ENCODE data around the gene SOX15. TPM values are rescaled to one million over a fixed set of nuclear protein-coding genes. Genes with fewer than 3 reads are reported as not detected.

Gene SOX15
- total and polyA plus RNA-seq, 2 experiments from 2014 or later = 0.71 TPM; not detected in 1

GRCh38 chr17:7588553-7589203 lies 1.2 kb downstream of the SOX15 start:
- Histone ChIP-seq H3K4me3 (peak overlapping the region; percentile 44; the same call in 1 of the 2 replicates), H3F3A (ENCODE audit: insufficient read depth) (peaks cover 45% of the 10 kb centered on the region), H4K20me1 (ENCODE audit: insufficient read depth) (no peaks in the 10 kb centered on the region), H2AFZ (no peak overlapping the region), H3K9ac (peak overlapping the region; percentile 66), H3K4me2 (ENCODE audit: unreplicated experiment) (peak overlapping the region; percentile 77), H3K9me3 (ENCODE audit: low read depth) (no peaks in the 10 kb centered on the region), H3K79me2 (ENCODE audit: insufficient read depth) (peaks cover 21% of the 10 kb centered on the region), H3K27me3 (replicated peaks; ENCODE audit: insufficient read depth) (no peaks in the 10 kb centered on the region), H3K27ac (peak overlapping the region; percentile 76), H3K4me1 (ENCODE audit: insufficient read depth) (peaks cover 44% of the 10 kb centered on the region), H3K9me2 (ENCODE audit: insufficient read depth) (no peaks in the 10 kb centered on the region), H3K36me3 (ENCODE audit: low read depth) (peaks cover 13% of the 10 kb centered on the region; the same call in 1 of the 2 replicates)
- in situ Hi-C loops (cut with MboI) = no loop called here
- DNase-seq = peak; percentile 37
- 16 to 18% methylated on average over 29 to 30 of the region's 30 CpGs for WGBS, 2 experiments (ENCODE audit: low coverage in 1 of 2, low lambda C conversion rate in 2 of 2, missing lambda C conversion rate in 2 of 2)
- no peak for TF ChIP-seq EZH2 (IDR thresholded peaks at IDR 0.05; ENCODE audit: insufficient read depth, poor library complexity, severe bottlenecking)
- no peak for TF ChIP-seq EZH2phosphoT487 (IDR thresholded peaks at IDR 0.05; ENCODE audit: insufficient read depth, low read depth)

DNA sequence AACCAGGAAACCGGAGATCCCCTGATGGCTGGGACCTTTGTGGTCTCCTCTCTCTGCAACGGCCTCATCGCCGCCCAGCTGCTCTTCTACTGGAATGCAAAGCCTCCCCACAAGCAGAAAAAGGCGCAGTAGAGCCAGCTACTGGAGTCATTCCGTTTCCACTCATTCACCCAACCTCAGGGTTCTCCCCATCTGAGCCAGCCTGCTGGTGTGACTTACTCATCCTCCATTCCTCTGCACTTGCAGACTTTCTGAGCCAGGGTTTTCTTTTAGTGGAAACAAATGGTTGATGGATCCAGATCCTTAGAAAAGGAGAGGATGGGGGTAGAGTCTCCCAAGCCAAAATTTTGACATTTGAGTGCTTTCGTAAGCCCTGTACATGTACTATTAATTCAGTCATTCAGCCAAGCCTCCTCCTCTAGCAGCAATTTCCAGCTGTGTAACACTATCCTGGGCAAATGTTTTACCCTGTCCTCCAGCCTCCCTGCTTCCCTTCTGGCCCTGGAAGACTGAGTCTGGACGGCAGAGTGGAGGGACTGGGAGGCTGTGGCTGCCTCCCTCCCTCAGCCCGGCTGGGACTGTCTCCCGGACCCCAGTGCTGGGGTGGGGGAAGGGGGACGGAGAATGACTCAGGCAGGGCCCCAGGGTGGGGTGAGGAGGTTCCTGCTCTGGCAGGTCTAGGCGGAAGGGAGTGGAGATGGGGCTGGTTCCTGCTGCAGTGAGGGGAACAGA lies 2.3 kb downstream of the SOX15 start:
- Histone ChIP-seq H3K27ac (peak overlapping the region; percentile 78), H3K9me3 (ENCODE audit: low read depth) (no peaks in the 10 kb centered on the region), H3K27me3 (replicated peaks; ENCODE audit: insufficient read depth) (no peaks in the 10 kb centered on the region), H3K9me2 (ENCODE audit: insufficient read depth) (no peaks in the 10 kb centered on the region), H3K9ac (peak overlapping the region; percentile 66), H3K79me2 (ENCODE audit: insufficient read depth) (peaks cover 28% of the 10 kb centered on the region), H3K36me3 (ENCODE audit: low read depth) (peaks cover 4% of the 10 kb centered on the region; the same call in 1 of the 2 replicates), H3F3A (ENCODE audit: insufficient read depth) (peaks cover 40% of the 10 kb centered on the region), H3K4me3 (peak overlapping the region; percentile 44), H3K4me1 (ENCODE audit: insufficient read depth) (peaks cover 52% of the 10 kb centered on the region), H2AFZ (no peak overlapping the region), H3K4me2 (ENCODE audit: unreplicated experiment) (peak overlapping the region; percentile 77), H4K20me1 (ENCODE audit: insufficient read depth) (no peaks in the 10 kb centered on the region)
- peak; percentile 98 for DNase-seq
- 1 to 4% methylated on average over 12 of the region's 12 CpGs for WGBS, 2 experiments (ENCODE audit: low coverage in 1 of 2, low lambda C conversion rate in 2 of 2, missing lambda C conversion rate in 2 of 2)
- in situ Hi-C loops (cut with MboI) = no loop called here
- TF ChIP-seq EZH2 (IDR thresholded peaks at IDR 0.05; ENCODE audit: insufficient read depth, poor library complexity, severe bottlenecking) (no peak), EZH2phosphoT487 (IDR thresholded peaks at IDR 0.05; ENCODE audit: insufficient read depth, low read depth) (no peak)

GRCh38 chr17:7586673-7587419 lies 3.0 kb downstream of the SOX15 start:
- Histone ChIP-seq H3K4me1 (ENCODE audit: insufficient read depth) (peaks cover 58% of the 10 kb centered on the region), H3K4me2 (ENCODE audit: unreplicated experiment) (peak overlapping the region; percentile 60), H2AFZ (no peak overlapping the region), H3K27me3 (replicated peaks; ENCODE audit: insufficient read depth) (no peaks in the 10 kb centered on the region), H3K79me2 (ENCODE audit: insufficient read depth) (peaks cover 35% of the 10 kb centered on the region), H4K20me1 (ENCODE audit: insufficient read depth) (no peaks in the 10 kb centered on the region), H3K36me3 (ENCODE audit: low read depth) (peaks cover 4% of the 10 kb centered on the region; the same call in 1 of the 2 replicates), H3K4me3 (no peak overlapping the region), H3K27ac (peak overlapping the region; percentile 78), H3K9me3 (ENCODE audit: low read depth) (no peaks in the 10 kb centered on the region), H3K9ac (peak overlapping the region; percentile 44), H3K9me2 (ENCODE audit: insufficient read depth) (no peaks in the 10 kb centered on the region), H3F3A (ENCODE audit: insufficient read depth) (peaks cover 40% of the 10 kb centered on the region)
- WGBS, 2 experiments (ENCODE audit: low coverage in 1 of 2, low lambda C conversion rate in 2 of 2, missing lambda C conversion rate in 2 of 2) = 49 to 50% methylated on average over 9 of the region's 9 CpGs
- in situ Hi-C loops (cut with MboI) = no loop called here
- DNase-seq = no peak
- TF ChIP-seq EZH2 (IDR thresholded peaks at IDR 0.05; ENCODE audit: insufficient read depth, poor library complexity, severe bottlenecking) = no peak
